RWPE1 (cell line): Measurements from ENCODE around the gene POLR3A.

ENCODE experiments used
- CTCF ChIA-PET: fragments of 350-600 bp; sonication (Branson Sonifier 250); formaldehyde crosslinking; extraction: SDS; loops from one replicate; lab custom pipeline; 2021; lab: Yijun Ruan, JAX
- POLR2A ChIA-PET: fragments of 400-600 bp; formaldehyde crosslinking; extraction: SDS; loops from one replicate; lab custom pipeline; 2020; ENCODE audit warnings: antibody characterized with exemption; ENCODE audit not compliant: low non-redundant PET; lab: Yijun Ruan, JAX
- DNase-seq: peaks from one replicate; pipeline ENCODE4 v3.0.0; 2012; ENCODE audit warnings: low spot score
- H3K27ac ChIP-seq: fragments of 450-650 bp; 2 replicates; pipeline ENCODE4 v1.5.1; 2017
- TF ChIP-seq, protein P1 (sequence below): fragments of 450-650 bp; conservative IDR thresholded peaks from 2 replicates; pipeline ENCODE4 v1.5.1; 2017; ENCODE audit warnings: low read depth, mild to moderate bottlenecking

The POLR3A gene

DNA sequence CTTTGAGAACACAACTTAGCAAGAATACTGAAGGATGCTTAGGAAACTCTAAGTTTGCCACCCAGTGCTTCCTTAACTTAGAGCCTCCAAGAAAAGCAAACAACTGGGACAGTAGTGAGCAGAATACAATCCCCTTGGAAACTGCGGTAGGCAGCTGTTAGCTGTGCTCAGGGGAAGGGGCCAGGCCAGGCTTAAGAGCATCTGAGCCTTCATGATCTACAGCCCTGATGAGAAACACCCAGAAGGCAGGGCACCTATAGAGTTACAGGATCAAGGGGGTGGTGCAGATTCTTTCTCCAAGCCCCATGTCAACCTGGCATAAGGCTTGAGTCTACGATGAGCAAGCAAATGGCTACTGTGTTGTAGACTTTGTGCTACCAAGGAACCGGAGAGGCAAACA, 51.4 kb downstream of the POLR3A start:
- H3K27ac ChIP-seq = peak overlapping the region; percentile 32
- POLR2A ChIA-PET = no interaction called here
- CTCF ChIA-PET = no interaction called here
- TF ChIP-seq, protein P1, sequence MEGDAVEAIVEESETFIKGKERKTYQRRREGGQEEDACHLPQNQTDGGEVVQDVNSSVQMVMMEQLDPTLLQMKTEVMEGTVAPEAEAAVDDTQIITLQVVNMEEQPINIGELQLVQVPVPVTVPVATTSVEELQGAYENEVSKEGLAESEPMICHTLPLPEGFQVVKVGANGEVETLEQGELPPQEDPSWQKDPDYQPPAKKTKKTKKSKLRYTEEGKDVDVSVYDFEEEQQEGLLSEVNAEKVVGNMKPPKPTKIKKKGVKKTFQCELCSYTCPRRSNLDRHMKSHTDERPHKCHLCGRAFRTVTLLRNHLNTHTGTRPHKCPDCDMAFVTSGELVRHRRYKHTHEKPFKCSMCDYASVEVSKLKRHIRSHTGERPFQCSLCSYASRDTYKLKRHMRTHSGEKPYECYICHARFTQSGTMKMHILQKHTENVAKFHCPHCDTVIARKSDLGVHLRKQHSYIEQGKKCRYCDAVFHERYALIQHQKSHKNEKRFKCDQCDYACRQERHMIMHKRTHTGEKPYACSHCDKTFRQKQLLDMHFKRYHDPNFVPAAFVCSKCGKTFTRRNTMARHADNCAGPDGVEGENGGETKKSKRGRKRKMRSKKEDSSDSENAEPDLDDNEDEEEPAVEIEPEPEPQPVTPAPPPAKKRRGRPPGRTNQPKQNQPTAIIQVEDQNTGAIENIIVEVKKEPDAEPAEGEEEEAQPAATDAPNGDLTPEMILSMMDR = no peak
- DNase-seq = no peak

DNA sequence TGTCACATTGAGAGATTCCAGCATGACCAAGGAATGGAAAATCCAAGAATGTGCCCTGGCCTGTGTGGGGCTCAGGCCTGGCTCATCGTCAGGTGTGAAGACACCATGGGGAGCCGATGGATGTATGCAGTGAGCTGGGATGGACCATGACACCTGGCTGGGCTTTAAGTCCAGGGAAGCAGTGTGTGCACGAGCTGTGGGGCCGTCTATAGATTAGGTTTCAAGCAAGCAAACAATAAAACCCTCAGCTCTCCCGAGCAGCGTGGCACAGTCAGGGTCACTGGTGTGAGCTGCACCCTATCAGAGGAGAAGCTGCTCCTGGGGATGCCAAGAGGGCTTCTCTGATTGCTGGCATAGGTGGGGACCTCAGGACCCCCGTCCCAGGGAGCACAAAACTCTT, 52.3 kb downstream of the POLR3A start:
- ChIA-PET CTCF (interaction anchor here (0.9 kb wide), 1 partner anchor 51 kb away, joined by 3 read pairs; the partner anchor contains the start of gene DLG5), POLR2A (no interaction called here)
- TF ChIP-seq, protein P1 = no peak
- peak overlapping the region; percentile 32; the same call in 1 of the 2 replicates for H3K27ac ChIP-seq
- no peak for DNase-seq

DNA sequence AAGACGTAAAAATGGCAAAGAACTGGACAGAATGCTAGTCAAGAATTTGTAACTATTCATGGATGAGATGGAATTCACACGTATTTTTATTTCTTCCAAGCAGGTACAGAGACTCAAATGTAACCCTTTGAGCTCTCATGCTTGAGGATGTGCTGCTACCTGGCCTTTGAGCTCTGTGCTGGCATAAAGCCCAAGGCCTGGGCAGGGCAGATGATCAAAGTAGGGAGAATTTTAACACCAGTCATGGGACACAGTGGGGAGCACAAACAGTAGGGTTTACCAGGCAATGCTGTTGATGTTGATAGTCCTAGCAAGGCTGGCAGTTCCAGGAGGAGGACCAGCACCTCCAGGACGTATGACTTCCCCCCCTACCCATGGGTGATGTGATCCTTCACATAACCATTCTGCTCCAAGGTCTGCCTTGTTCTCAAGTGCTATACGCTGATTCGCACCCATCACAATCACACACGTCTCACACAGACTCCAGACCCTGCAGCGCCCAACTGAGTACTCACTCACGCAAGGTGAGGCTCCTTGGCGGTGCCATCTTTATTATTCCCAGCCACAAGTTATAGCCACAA, 54.1 kb downstream of the POLR3A start:
- ChIA-PET CTCF (interaction anchor here (1.2 kb wide), 1 partner anchor 39 kb away, joined by 3 read pairs; no protein-coding TSS in a partner anchor), POLR2A (interaction anchor here (1.1 kb wide), 1 partner anchor 26 kb away, joined by 3 read pairs; no protein-coding TSS in a partner anchor)
- 0 out of 2 replicates have a peak overlapping the region, but pooled peaks have one; percentile 13 for H3K27ac ChIP-seq
- TF ChIP-seq, protein P1 = no peak
- no peak for DNase-seq

DNA sequence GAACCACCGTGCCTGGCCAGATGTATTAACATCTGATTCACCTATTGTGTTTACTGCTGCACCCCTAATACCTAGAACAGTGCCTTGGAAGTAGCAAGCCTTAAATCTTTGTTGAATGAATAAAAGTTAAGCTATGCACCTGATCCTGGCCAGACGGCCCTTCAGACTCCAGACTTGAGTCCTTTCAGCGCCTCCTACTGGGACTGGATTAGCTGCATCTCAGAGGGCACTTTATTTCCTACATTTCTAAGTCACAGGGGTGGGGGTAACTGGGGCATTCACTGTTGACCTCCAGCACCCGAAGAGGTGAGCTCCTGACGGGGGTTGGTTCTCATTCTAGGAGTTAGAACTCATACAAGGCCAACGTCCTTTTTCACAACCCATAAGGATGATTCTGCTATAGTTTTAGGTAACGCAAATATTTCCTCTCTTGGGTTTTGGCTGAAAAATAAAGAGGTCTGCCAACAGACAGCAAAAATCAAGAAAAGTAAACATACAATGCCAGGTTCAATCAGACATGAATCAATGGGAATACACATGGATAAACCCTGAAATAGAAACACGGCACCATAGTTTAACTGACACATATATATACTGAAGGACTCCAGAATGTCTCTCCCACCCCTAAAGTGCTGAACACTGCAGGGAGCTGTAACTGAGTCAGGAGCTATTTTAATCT, 54.8 kb downstream of the POLR3A start:
- CTCF ChIA-PET = interaction anchor here (0.6 to 1.2 kb wide), 4 partner anchors 39 to 306 kb away, joined by 3 to 7 read pairs (median 4); no protein-coding TSS in a partner anchor
- H3K27ac ChIP-seq = peak overlapping the region; percentile 44
- POLR2A ChIA-PET = interaction anchor here (0.7 to 1.1 kb wide), 2 partner anchors 25 to 27 kb away, joined by 3 to 11 read pairs; no protein-coding TSS in a partner anchor
- DNase-seq = no peak
- TF ChIP-seq, protein P1 = peak; percentile 15

DNA sequence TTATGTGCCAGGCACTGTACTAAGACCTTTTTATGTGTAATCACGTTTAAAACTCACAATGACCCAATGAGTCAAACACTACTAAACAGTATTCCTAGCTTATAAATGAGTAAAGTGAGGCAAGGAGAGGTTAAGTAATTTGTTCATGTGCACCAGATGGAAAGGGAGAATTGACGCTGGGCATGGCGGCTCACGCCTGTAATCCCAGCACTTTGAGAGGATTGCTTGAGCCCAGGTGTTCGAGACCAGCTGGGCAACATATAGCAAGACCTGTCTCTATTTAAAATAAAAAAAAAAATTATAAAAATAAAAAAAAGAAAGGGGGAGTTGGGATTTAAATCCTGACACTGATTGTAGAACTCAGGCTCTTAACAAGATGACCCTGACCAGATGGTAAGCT, 56.0 kb downstream of the POLR3A start:
- DNase-seq = no peak
- CTCF ChIA-PET = interaction anchor here (0.6 to 1.0 kb wide), 4 partner anchors 30 to 126 kb away, joined by 3 to 9 read pairs (median 5); partner anchors contain the start of gene DLG5
- TF ChIP-seq, protein P1 = no peak
- peak overlapping the region; percentile 44 for H3K27ac ChIP-seq
- POLR2A ChIA-PET = no interaction called here

DNA sequence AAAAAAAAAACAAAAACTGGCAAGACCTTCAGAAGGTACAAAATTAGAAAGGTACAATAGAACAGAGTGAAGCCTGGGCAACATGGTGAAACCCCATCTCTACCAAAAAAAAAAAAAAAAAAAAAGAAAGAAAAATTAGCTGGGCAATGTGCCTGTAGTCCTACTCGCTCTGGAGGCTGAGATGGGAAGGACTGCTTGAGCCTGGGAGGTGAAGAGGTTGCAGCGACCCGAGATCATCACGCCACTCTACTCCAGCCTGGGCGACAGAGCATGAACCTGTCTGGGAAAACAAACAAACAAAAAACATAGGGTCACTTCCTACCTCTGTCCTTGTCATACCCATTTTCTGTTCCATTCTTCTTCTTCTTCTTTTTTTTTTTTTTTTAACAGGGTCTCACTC, 57.2 kb downstream of the POLR3A start:
- POLR2A ChIA-PET = no interaction called here

More for the DNA sequence above, 57.2 kb downstream of the POLR3A start:
- TF ChIP-seq, protein P1 = no peak
- CTCF ChIA-PET = interaction anchor here (0.6 to 1.2 kb wide), 3 partner anchors 33 to 138 kb away, joined by 3 to 7 read pairs (median 5); no protein-coding TSS in a partner anchor
- no peak for DNase-seq
- H3K27ac ChIP-seq = peak overlapping the region; percentile 72
